KMS-11 (cell line): ENCODE measurements around the gene SULT1A1.
"Not testable (repeated sequence)": the region's sequence is repeated elsewhere in the genome, so short reads cannot be mapped to it uniquely, and the experiment has no call there.

Experiments
- H2AFZ ChIP-seq: fragments of 200-600 bp; sonication (generic); 2 replicates; pipeline ENCODE4 v1.6.1; 2016; ENCODE audit warnings: antibody characterized with exemption, mixed run types, low read depth
- H3K27ac ChIP-seq: fragments of 200-600 bp; sonication (generic); 2 replicates; pipeline ENCODE4 v1.6.1; 2016; ENCODE audit warnings: mild to moderate bottlenecking, mixed run types
- H3K27me3 ChIP-seq: fragments of 200-600 bp; sonication (generic); 2 replicates; pipeline ENCODE4 v1.6.1; 2017; ENCODE audit warnings: mild to moderate bottlenecking, low read depth, mixed run types, moderate library complexity; ENCODE audit not compliant: insufficient read depth
- H3K36me3 ChIP-seq: fragments of 200-600 bp; sonication (generic); 2 replicates; pipeline ENCODE4 v1.6.1; 2017; ENCODE audit warnings: mild to moderate bottlenecking, mixed run types; ENCODE audit not compliant: insufficient read depth
- H3K4me1 ChIP-seq: fragments of 200-600 bp; sonication (generic); 2 replicates; pipeline ENCODE4 v1.6.1; 2016; ENCODE audit warnings: mild to moderate bottlenecking, low read depth, mixed run types; ENCODE audit not compliant: poor library complexity, severe bottlenecking
- H3K4me2 ChIP-seq: fragments of 200-600 bp; sonication (generic); 2 replicates; pipeline ENCODE4 v1.7.0; 2016; ENCODE audit warnings: mild to moderate bottlenecking, mixed run types
- H3K4me3 ChIP-seq: fragments of 200-600 bp; sonication (generic); IDR thresholded peaks from 2 replicates; pipeline ENCODE4 v1.6.1; 2017; ENCODE audit warnings: low read depth, low read length, mixed read lengths; ENCODE audit not compliant: insufficient read depth
- H3K79me2 ChIP-seq: fragments of 200-600 bp; sonication (generic); 2 replicates; pipeline ENCODE4 v1.6.1; 2016; ENCODE audit warnings: low read depth, mixed run types; ENCODE audit not compliant: insufficient read depth
- H3K9ac ChIP-seq: fragments of 200-600 bp; sonication (generic); 2 replicates; pipeline ENCODE4 v1.6.1; 2016; ENCODE audit warnings: mild to moderate bottlenecking, mixed run types
- H4K20me1 ChIP-seq: fragments of 200-600 bp; sonication (generic); 2 replicates; pipeline ENCODE4 v1.6.1; 2016; ENCODE audit warnings: mild to moderate bottlenecking, mixed run types; ENCODE audit not compliant: insufficient read depth
- TF ChIP-seq, protein P1 (sequence below): fragments of 200-600 bp; sonication (generic); conservative IDR thresholded peaks from 2 replicates; pipeline ENCODE4 v1.6.1; 2017; ENCODE audit warnings: low read depth, mild to moderate bottlenecking, antibody characterized with exemption, low read length, moderate library complexity, mixed read lengths

SULT1A1 gene

DNA sequence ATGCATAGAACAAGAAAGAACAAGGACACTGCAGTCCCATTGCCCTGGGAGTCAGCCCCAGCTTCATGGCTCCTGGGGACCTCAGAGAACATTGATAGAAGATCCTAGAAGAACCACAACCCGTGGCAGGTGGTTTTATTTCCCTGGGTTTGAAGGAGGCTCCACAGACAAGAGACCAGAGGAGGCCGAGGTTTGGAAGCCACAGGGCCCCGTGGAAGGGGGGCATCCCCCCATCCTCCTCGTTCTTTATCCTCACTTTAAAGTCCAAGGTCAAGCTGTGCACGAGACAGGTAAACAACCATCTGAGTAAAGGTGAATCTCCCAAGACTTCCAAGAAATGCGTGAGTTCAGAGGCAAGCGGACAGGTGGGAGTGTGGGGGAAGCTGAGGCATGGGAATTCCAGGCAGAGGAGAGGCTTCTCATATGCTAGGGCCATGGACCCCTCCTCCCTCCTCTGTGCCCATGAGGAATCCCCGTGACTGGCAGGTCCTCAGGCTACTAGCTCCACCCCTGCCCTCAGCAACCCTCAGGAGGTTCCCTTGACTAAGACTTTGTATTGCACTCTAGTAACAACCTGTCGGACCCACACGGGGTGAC is 849 bp upstream of the SULT1A1 start:
- no peak overlapping the region for H2AFZ ChIP-seq
- no peaks in the 10 kb centered on the region for H3K79me2 ChIP-seq
- H3K4me1 ChIP-seq: no peaks in the 10 kb centered on the region
- H3K27me3 ChIP-seq: no peaks in the 10 kb centered on the region
- H3K4me3 ChIP-seq: no peak overlapping the region
- H4K20me1 ChIP-seq: no peaks in the 10 kb centered on the region
- TF ChIP-seq, protein P1, sequence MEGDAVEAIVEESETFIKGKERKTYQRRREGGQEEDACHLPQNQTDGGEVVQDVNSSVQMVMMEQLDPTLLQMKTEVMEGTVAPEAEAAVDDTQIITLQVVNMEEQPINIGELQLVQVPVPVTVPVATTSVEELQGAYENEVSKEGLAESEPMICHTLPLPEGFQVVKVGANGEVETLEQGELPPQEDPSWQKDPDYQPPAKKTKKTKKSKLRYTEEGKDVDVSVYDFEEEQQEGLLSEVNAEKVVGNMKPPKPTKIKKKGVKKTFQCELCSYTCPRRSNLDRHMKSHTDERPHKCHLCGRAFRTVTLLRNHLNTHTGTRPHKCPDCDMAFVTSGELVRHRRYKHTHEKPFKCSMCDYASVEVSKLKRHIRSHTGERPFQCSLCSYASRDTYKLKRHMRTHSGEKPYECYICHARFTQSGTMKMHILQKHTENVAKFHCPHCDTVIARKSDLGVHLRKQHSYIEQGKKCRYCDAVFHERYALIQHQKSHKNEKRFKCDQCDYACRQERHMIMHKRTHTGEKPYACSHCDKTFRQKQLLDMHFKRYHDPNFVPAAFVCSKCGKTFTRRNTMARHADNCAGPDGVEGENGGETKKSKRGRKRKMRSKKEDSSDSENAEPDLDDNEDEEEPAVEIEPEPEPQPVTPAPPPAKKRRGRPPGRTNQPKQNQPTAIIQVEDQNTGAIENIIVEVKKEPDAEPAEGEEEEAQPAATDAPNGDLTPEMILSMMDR: no peak
- no peaks in the 10 kb centered on the region for H3K36me3 ChIP-seq
- no peak overlapping the region for H3K4me2 ChIP-seq
- no peak overlapping the region for H3K9ac ChIP-seq
- no peak overlapping the region for H3K27ac ChIP-seq

DNA sequence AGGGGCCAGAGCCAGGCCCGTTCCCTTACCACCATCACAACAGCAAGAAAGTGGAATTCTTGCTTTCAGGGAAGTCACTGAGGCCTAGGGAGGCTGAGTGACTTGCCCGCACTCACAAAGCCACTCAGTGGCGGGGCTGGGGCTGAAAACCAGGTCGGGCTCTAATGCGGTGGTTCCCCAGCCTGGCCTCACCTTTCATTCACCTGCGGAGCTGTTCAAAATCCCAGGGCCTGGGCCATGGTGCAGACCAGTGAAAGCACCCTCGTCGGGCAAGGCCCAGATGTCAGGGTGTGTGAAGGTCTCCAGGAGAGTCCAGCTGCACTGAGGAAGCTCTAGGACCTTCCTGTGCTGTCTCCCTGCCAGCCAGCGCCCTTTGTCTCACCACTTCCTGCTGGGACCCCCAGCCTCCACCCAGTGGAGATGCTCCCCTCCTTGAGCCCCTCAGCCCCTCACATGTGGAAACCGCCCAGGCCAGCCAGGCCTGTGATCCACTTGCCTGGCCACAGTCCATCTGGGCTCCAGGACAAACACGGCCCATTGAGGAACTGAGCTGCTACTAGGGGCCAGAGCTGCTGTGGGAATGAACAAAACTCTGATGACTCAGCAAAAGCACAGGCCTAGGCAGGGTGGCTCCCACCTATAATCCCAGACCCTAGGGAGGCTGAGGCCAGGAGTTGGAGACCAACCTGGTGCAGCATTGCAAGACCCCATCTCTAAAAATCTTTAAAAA is 812 bp downstream of the SULT1A1 start:
- not testable (repeated sequence) for H3K36me3 ChIP-seq, H3K4me2 ChIP-seq, H3K27me3 ChIP-seq, H3K9ac ChIP-seq, H2AFZ ChIP-seq, H4K20me1 ChIP-seq, H3K79me2 ChIP-seq, H3K4me3 ChIP-seq, H3K27ac ChIP-seq, H3K4me1 ChIP-seq

DNA sequence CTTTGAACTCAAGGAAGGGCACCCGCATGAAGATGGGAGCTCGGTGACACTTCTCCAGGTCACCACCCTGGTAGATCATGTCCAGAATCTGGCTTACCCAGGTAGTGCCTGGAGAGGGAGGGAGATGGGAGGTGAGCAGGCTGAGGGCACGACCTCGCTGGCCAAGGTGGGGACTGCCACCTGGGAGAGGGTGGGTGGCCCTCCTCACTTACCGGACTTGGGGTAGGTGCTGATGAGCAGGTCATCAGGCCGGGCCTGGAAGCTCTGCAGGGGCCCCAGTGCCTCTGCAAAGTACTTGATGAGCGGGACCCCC is 1.4 kb downstream of the SULT1A1 start:
- not testable (repeated sequence) for H3K4me3 ChIP-seq, H3K79me2 ChIP-seq, H3K36me3 ChIP-seq, H3K4me2 ChIP-seq, H3K9ac ChIP-seq, H3K27me3 ChIP-seq, H3K27ac ChIP-seq, H3K4me1 ChIP-seq, H2AFZ ChIP-seq, H4K20me1 ChIP-seq

DNA sequence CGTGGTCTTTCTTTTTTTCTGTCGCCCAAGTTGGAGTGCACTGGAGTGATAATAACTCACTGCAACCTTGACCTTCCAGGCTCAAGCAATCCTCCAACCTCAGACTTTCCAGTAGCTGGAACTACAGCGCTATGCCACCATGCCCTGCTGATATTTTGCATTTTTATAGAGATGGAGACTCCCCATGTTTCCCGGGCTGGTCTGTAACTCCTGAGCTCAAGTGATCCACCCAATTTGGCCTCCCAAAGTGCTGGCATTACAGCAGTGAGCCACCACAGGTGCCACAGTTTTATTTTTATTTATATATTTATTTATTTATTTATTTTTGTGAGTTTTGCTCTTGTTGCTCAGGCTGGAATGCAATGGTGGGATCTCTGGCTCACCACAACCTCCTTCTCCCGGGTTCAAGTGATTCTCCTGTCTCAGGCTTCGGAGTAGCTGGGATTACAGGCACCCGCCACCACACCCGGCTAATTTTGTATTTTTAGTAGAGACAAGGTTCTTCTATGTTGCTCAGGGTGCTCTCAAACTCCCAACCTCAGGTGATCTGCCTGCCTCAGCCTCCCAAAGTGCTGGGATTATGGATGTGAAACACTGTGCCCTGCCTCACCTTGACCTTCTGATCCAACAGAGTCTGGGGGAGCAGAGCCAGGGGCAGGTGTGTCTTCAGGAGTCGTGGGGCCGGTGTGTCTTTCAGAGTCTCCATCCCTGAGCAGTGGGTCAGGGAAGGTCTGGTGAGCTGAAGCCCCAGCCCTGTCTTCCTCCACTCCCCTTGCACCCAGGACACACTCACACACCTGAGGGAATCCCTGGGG is 2.0 kb downstream of the SULT1A1 start:
- H3K9ac ChIP-seq, H2AFZ ChIP-seq, H3K4me3 ChIP-seq, H3K27me3 ChIP-seq, H3K36me3 ChIP-seq, H3K79me2 ChIP-seq, H3K4me1 ChIP-seq, H3K27ac ChIP-seq, H4K20me1 ChIP-seq, H3K4me2 ChIP-seq: not testable (repeated sequence)

DNA sequence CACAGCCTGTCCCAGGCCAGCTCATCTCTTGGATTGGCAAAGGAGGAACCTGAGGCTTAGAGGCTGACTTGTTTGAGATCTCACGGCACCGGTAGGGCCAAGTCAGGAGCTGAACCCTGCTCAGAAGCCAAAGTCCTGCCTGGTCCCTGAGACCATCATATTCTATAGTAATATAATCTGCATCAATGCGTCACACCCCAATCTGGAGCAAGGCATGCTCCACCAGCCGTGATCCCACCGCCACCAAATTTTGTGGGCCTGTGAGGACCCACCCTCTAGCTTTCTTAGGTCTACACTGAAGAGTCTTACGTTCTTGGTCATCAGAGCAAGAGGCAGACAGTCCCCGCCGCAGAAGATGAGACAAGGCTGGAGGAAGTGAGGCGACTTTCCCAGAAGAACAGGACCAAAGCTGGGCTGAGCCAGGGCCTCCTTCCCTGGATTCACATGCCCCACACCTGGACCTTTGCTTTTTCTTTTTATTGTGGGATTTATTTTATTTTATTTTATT is 2.7 kb downstream of the SULT1A1 start:
- Histone ChIP-seq H3K9ac (no peak overlapping the region), H3K27ac (no peak overlapping the region), H3K4me2 (no peak overlapping the region), H3K4me3 (no peak overlapping the region), H2AFZ (no peak overlapping the region), H3K27me3 (no peaks in the 10 kb centered on the region), H4K20me1 (no peaks in the 10 kb centered on the region), H3K4me1 (no peaks in the 10 kb centered on the region), H3K79me2 (no peaks in the 10 kb centered on the region), H3K36me3 (no peaks in the 10 kb centered on the region)
- TF ChIP-seq, protein P1: no peak
